Omental fat pad (tissue), 4 donors: Measurements from ENCODE around the gene RAI1. TPM values are rescaled to one million over a fixed set of nuclear protein-coding genes. Genes with fewer than 3 reads are reported as not detected.

ENCODE experiments used
- ATAC-seq: fragments of 150-250 bp; one replicate; pipeline ENCODE4 v1.9.1; 2016; ENCODE audit warnings: mild to moderate bottlenecking, moderate library complexity; ENCODE audit not compliant: low FRiP score
- DNase-seq: peaks from one replicate; pipeline ENCODE4 v3.0.0-alpha.2; 2019; ENCODE audit warnings: low spot score
- total RNA-seq, 4 donors: library from RNA; depleted of rRNA; stranded (reverse); fragments of >200 nt; gene quantifications; one replicate each; pipeline ENCODE4 v1.1.0, GENCODE V29; 2016
- TF ChIP-seq, protein P1 (sequence below), 3 donors: fragments of 450-650 bp; IDR thresholded peaks; one replicate each; pipeline ENCODE4 v1.5.1; 2016 to 2017; ENCODE audit warnings: antibody characterized with exemption in 3 of 3, mild to moderate bottlenecking in 3 of 3, moderate library complexity in 2 of 3

Gene RAI1
- total RNA-seq, 4 donors from 2014 or later: 6.7 to 30.6 (median 8.5) TPM

DNA sequence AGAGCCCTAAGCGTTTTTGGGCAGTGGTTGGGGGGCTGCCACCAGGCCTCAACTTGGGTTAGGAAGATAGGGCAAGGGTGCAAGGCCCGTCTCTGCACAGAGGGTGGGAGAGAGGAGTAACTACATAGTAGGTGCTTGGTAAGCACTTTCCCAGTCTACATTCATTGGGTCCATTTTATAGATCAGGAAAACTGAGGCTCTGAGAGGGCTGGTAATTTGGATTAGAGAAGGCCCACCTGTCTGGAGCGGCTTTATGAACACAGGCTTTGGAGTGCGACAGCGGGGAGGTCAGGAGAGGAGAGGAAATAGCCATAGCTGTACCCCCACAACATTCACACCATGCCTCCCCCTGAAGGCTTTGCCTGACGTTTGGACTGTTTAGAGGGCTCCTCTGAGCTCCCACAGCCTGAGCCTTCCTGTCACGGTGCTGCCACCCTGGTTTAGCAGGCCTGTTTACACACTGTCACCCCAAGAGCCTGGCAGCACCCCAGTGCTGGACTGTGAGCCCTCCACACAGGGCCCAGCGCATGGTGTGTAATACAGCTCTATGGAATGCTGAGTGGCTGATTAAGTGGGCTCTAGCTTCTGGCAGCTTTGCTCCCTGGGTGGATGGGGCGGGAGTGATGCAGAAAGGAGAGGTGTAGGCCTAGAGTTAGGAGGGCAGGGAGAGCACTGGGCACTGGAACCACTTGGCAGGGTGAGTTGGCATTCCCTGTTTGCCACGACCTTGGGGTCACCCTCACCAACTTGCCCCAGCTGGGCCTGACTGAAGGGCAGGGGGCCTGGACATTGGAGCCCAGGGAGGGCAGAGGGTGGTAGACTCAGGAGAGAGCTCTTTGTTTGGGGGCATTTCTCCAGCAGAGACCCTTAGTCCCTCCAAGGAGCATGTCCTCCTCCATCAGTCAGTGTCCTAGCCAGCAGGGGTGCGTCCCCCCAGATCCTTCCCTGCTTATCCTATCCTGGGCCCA is 73.7 kb downstream of the RAI1 start:
- ATAC-seq (no peak), DNase-seq (no peak)
- TF ChIP-seq, protein P1, sequence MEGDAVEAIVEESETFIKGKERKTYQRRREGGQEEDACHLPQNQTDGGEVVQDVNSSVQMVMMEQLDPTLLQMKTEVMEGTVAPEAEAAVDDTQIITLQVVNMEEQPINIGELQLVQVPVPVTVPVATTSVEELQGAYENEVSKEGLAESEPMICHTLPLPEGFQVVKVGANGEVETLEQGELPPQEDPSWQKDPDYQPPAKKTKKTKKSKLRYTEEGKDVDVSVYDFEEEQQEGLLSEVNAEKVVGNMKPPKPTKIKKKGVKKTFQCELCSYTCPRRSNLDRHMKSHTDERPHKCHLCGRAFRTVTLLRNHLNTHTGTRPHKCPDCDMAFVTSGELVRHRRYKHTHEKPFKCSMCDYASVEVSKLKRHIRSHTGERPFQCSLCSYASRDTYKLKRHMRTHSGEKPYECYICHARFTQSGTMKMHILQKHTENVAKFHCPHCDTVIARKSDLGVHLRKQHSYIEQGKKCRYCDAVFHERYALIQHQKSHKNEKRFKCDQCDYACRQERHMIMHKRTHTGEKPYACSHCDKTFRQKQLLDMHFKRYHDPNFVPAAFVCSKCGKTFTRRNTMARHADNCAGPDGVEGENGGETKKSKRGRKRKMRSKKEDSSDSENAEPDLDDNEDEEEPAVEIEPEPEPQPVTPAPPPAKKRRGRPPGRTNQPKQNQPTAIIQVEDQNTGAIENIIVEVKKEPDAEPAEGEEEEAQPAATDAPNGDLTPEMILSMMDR (IDR thresholded peaks at IDR 0.05): no peak

DNA sequence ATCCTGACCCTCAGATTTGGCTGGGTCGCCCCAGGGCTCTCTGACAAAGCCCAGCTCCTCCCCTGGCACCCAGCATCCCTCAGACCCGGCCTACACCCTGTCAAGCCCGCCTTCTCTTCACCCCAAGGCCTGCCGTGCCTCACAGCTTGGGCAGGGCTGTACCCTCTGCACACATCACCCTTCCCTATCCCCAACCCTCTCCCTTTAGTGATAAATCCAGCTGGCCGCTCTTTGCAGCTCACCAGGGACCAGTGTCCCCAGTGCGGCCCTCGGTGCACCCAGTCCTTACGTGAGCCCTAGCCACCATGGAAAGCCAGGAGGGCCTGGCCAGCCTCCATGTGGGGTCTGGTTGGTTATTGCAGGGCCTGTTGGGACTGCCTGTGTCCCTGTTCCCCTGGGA is 74.5 kb downstream of the RAI1 start:
- TF ChIP-seq, protein P1 (IDR thresholded peaks at IDR 0.05): no peak
- ATAC-seq (no peak), DNase-seq (no peak)

DNA sequence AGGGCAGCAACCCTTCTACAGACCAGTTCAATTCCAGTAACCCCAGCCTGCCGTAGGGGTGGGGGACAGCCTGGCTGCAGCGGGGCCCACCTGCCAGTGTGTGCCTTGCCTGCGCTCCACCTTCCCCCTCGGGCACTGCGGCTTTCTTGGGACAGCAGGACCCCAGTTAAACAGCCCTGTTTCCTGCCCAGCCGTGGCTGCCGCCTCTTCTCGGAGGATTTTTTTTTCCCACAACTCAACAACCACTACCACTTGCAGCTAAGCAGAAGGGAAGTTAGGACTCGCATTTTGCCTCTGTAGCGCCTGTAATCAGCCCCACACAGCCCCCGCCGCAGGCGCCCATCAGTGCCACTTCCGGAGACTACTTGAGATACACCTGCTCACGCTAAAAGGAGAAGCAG is 76.1 kb downstream of the RAI1 start:
- TF ChIP-seq, protein P1 (IDR thresholded peaks at IDR 0.05): no peak
- no peak for ATAC-seq
- DNase-seq: no peak

DNA sequence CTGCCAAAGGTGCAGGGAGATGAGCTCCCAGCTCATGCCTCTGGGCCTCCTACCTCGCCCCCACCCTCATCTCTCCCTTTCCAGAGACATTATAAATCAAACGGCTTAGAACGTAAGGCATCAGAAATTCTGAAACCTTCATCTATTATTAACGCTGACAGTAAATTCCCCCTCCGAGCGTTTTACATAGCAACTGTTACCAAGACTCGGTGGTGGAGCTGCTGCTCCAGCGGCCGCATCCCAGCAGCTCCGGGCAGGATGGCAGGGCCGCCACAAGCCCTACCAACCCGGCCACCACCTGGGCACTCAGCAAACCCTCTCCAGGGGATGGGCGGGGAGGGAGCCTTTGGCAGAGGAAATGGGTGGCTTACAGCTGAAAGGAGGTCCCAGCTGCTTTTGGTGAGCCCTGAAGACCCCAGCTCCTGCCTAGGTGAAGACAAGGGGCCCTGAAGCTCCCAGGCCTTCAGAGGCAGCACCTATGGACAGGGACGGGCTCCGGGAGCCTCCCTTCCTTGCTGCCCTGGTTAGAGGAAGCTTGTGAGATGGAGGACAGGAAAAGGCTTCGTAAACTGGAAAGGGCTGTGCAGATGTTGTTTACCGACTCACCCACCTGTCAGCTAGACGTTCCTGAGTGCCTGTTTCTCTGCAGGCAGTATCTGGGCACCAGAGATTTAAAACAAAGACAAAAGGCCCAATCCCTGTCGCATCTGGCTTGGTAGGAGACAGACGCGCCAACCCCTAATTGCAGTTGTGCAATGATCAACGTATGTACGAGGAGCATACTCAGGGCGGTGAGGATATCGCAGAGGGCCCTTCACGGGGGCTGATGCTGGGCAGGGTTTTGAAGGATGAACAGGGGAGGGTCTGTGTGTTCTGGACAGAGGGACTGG is 76.9 kb downstream of the RAI1 start:
- ATAC-seq: no peak
- DNase-seq: no peak
- TF ChIP-seq, protein P1 (IDR thresholded peaks at IDR 0.05): no peak

DNA sequence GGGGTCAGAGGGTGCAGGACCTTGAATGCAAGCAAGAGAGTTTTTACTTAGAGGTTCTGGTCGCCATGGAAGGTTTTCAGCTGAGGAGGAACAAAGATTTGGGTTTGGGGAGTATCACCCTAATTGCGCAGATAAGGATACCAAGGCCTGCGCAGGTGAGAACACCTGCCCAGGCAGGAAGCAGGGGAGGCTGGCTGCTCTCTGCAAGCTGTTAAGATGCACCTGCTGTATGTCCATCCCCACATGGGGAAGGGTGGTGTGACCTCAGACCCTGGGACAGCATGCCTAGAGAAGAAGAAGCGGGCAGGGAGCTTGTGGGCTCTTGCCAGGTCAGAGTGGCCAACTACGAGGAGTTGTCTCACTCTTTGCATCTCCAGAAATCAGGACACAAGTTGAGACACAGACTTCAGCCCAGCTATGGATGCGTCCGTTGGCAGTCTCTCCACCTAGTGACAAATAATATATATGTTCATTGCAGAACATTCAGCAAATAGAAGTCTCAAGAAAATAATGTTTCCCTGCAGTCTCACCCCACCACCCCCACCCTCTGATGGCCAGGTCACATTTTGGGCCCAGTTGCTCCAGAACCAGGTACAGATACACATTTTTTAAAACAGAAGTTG is 77.8 kb downstream of the RAI1 start:
- TF ChIP-seq, protein P1 (IDR thresholded peaks at IDR 0.05): no peak
- ATAC-seq: no peak
- no peak for DNase-seq

DNA sequence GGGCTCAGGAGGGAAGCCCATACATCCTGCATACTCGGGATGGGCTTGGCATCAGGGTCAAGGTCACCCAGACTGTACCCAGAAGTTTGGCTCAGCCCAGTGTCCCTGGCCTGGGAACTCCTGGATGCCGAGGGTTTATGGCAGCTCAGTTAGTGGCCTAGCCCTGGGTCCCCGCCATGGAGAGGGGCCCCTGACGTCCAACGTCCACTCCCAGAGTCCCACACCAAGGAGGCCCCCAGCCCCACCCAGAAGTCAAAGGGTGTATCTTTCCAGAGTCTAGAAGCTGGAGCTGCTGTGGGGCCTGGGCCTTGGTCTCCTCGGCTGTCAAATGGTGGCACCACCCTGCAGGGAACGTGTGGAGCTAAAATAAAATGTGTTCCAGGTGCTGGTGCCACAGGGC is 79.1 kb downstream of the RAI1 start:
- DNase-seq: no peak
- TF ChIP-seq, protein P1 (IDR thresholded peaks at IDR 0.05): no peak
- ATAC-seq: no peak
